Uterus (tissue), 2 donors: ENCODE results near the gene CRYL1.

Experiments used
- CTCF ChIP-seq, 4 experiments: fragments of 200-600 bp in 2 of 4; fragments of 450-650 bp in 2 of 4; sonication (generic) in 2 of 4; IDR thresholded peaks; one replicate each; pipeline ENCODE4 v1.5.1; 2016 to 2019; ENCODE audit warnings: antibody characterized with exemption in 4 of 4, mild to moderate bottlenecking in 2 of 4, moderate library complexity in 1 of 4
- POLR2A ChIP-seq, 2 donors: fragments of 450-650 bp; IDR thresholded peaks; one replicate each; pipeline ENCODE4 v1.6.1; 2016; ENCODE audit warnings: antibody characterized with exemption in 2 of 2, mild to moderate bottlenecking in 1 of 2, moderate library complexity in 1 of 2

- TF ChIP-seq POLR2A (IDR thresholded peaks at IDR 0.05) = no peak
- TF ChIP-seq CTCF (IDR thresholded peaks at IDR 0.05) = no peak
Measured at GRCh38 chr13:20534038-20534608, 8.5 kb upstream of the CRYL1 start.
